Prostate gland (tissue), 2 donors: ENCODE results near the gene RAPGEF2.

ENCODE experiments used
- POLR2A ChIP-seq: fragments of 450-650 bp; IDR thresholded peaks from one replicate; pipeline ENCODE4 v1.6.1; 2016; ENCODE audit warnings: antibody characterized with exemption, mild to moderate bottlenecking
- TF ChIP-seq, protein P1 (sequence below), 4 experiments: fragments of 200-600 bp in 2 of 4; fragments of 450-650 bp in 2 of 4; sonication (generic) in 2 of 4; IDR thresholded peaks; 1 replicate in 3 of 4; 2 replicates in 1 of 4; pipeline ENCODE4 v1.5.1; 2016 to 2019; ENCODE audit warnings: antibody characterized with exemption in 4 of 4, mild to moderate bottlenecking in 2 of 4, moderate library complexity in 2 of 4

DNA sequence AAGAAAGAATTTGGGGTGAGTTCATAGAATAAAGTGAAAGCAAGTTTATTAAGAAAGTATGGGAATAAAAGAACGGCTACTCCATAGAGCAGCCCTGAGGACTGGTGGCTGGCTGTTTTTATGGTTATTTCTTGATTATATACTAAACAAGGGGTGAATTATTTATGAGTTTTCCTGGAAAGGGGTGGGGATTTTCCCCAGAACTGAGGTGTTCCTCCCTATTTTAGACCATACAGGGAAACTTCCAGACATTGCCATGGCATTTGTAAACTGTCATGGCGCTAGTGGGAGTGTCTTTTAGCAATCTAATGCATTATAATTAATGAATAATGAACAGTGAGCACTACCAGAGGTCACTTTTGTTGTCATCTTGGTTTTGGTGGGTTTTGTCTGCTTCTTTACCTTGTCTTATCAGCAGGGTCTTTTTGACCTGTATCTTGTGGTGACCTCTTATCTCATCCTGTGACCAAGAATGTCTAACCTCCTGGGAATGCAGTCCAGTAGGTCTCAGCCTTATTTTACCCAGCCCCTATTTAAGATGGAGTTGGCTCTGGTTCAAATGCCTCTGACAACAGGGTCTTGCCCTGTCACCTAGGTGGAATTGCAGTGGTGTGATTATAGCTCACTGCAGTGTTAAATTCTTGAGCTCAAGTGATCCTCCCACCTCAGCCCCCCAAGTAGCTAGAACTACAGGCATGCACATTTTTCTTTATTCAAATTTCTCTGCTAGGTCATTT, 27.1 kb downstream of the RAPGEF2 start:
- TF ChIP-seq, protein P1, sequence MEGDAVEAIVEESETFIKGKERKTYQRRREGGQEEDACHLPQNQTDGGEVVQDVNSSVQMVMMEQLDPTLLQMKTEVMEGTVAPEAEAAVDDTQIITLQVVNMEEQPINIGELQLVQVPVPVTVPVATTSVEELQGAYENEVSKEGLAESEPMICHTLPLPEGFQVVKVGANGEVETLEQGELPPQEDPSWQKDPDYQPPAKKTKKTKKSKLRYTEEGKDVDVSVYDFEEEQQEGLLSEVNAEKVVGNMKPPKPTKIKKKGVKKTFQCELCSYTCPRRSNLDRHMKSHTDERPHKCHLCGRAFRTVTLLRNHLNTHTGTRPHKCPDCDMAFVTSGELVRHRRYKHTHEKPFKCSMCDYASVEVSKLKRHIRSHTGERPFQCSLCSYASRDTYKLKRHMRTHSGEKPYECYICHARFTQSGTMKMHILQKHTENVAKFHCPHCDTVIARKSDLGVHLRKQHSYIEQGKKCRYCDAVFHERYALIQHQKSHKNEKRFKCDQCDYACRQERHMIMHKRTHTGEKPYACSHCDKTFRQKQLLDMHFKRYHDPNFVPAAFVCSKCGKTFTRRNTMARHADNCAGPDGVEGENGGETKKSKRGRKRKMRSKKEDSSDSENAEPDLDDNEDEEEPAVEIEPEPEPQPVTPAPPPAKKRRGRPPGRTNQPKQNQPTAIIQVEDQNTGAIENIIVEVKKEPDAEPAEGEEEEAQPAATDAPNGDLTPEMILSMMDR (IDR thresholded peaks at IDR 0.05): no peak
- TF ChIP-seq POLR2A: no peak
